Activated naive CD8-positive, alpha-beta T cell treated with anti-CD3 and anti-CD28 coated beads, Interleukin-2, amount 50 U/mL, for 16 hours (primary cell): ENCODE results near the gene PEMT.
A peak's percentile ranks its signal among the peaks of the same experiment; 100 is the strongest.
"Not testable (repeated sequence)": the region's sequence is repeated elsewhere in the genome, so short reads cannot be mapped to it uniquely, and the experiment has no call there.

Experiments used
- DNase-seq: peaks from one replicate; pipeline ENCODE4 v3.0.0-alpha.2; 2020; ENCODE audit warnings: low read depth, low spot score

PEMT gene

GRCh38 chr17:17487998-17488397 lies 103.5 kb downstream of the PEMT start:
- no peak for DNase-seq

GRCh38 chr17:17486416-17486815 lies 105.1 kb downstream of the PEMT start:
- DNase-seq: not testable (repeated sequence)

- no peak for DNase-seq
Observed at GRCh38 chr17:17485420-17485819, 106.1 kb downstream of the PEMT start.

GRCh38 chr17:17484451-17484899 lies 107.0 kb downstream of the PEMT start:
- DNase-seq: no peak

GRCh38 chr17:17481860-17482259 lies 109.6 kb downstream of the PEMT start:
- no peak for DNase-seq

GRCh38 chr17:17480593-17481148 lies 110.8 kb downstream of the PEMT start:
- no peak for DNase-seq

GRCh38 chr17:17479209-17479608 lies 112.3 kb downstream of the PEMT start:
- no peak for DNase-seq

GRCh38 chr17:17476865-17477467 lies 114.5 kb downstream of the PEMT start, which contains the start of gene MED9:
TSS of gene MED9 (plus strand) at chr17:17477000. CDS start at chr17:17477042, 42 bp downstream.
- DNase-seq: peak; percentile 89

GRCh38 chr17:17474341-17474740 lies 117.2 kb downstream of the PEMT start:
- DNase-seq: no peak

- DNase-seq: no peak
Observed at GRCh38 chr17:17472333-17472920, 119.1 kb downstream of the PEMT start.

GRCh38 chr17:17469996-17470395 lies 121.5 kb downstream of the PEMT start:
- DNase-seq: no peak

GRCh38 chr17:17469358-17469757 lies 122.2 kb downstream of the PEMT start:
- no peak for DNase-seq

GRCh38 chr17:17468217-17469010 lies 123.1 kb downstream of the PEMT start:
- no peak for DNase-seq

- no peak for DNase-seq
Observed at GRCh38 chr17:17467720-17468119, 123.8 kb downstream of the PEMT start.

- DNase-seq: no peak
Observed at GRCh38 chr17:17467016-17467415, 124.5 kb downstream of the PEMT start.

GRCh38 chr17:17466511-17466910 lies 125.0 kb downstream of the PEMT start:
- no peak for DNase-seq

GRCh38 chr17:17465878-17466277 lies 125.6 kb downstream of the PEMT start:
- not testable (repeated sequence) for DNase-seq

GRCh38 chr17:17463821-17464220 lies 127.7 kb downstream of the PEMT start:
- DNase-seq: no peak

- DNase-seq: no peak
Observed at GRCh38 chr17:17462048-17462824, 129.3 kb downstream of the PEMT start.

- no peak for DNase-seq
Observed at GRCh38 chr17:17460038-17460437, 131.5 kb downstream of the PEMT start.

- no peak for DNase-seq
Observed at GRCh38 chr17:17457680-17458079, 133.8 kb downstream of the PEMT start.

- no peak for DNase-seq
Observed at GRCh38 chr17:17456251-17456650, 135.3 kb downstream of the PEMT start.
